ENCODE measurements around the gene PCSK2. TPM values are rescaled to one million over a fixed set of nuclear protein-coding genes. Genes with fewer than 3 reads are reported as not detected.
A peak's percentile ranks its signal among the peaks of the same experiment; 100 is the strongest.

Gene PCSK2
- total RNA-seq, 1 experiment from 2014 or later = not detected

- peak; percentile 68 to 77 for DNase-seq
- intact Hi-C loops (cut with micrococcal nuclease; ENCODE audit: unreplicated experiment) = no loop called here
- Mint-ChIP-seq H3K4me1 (ENCODE audit: low read depth, unreplicated experiment) (peaks cover 15% of the 10 kb centered on the region), H3K27ac (ENCODE audit: unreplicated experiment) (no peak overlapping the region), H3K4me3 (ENCODE audit: unreplicated experiment) (no peak overlapping the region), H3K36me3 (ENCODE audit: insufficient read depth, unreplicated experiment) (no peaks in the 10 kb centered on the region), H3K9me3 (ENCODE audit: unreplicated experiment) (no peaks in the 10 kb centered on the region), H3K27me3 (ENCODE audit: insufficient read depth, unreplicated experiment) (no peaks in the 10 kb centered on the region)
- no peak for TF ChIP-seq CTCF (IDR thresholded peaks at IDR 0.05; ENCODE audit: insufficient read depth in 1 of 2, low read depth in 1 of 2, low read length in 1 of 2, severe bottlenecking in 1 of 2, unreplicated experiment in 1 of 2)
- Histone ChIP-seq H3K36me3 (ENCODE audit: control insufficient read depth, insufficient read depth, low read length) (no peaks in the 10 kb centered on the region), H3K4me1 (peaks cover 9% of the 10 kb centered on the region), H3K9me3 (no peaks in the 10 kb centered on the region), H3K27me3 (replicated peaks; ENCODE audit: control insufficient read depth, insufficient read depth, low read length) (no peaks in the 10 kb centered on the region), H3K4me3 (ENCODE audit: low read depth, low read length) (no peak overlapping the region)
- ChIA-PET POLR2A (no interaction called here), CTCF (interaction anchor here (0.6 kb wide), 1 partner anchor 11 kb away, joined by 3 read pairs; no protein-coding TSS in a partner anchor)
- BruUV-seq (replicated peaks) = no TSS peak
Observed at GRCh38 chr20:17525650-17526049, 298.8 kb downstream of the PCSK2 start.

- H3K4me1 ChIP-seq = peaks cover 5% of the 10 kb centered on the region; the same call in 1 of the 2 replicates
- no peaks in the 10 kb centered on the region for H3K9me3 ChIP-seq
- H3K36me3 Mint-ChIP-seq (ENCODE audit: insufficient read depth, unreplicated experiment) = no peaks in the 10 kb centered on the region
- intact Hi-C loops (cut with micrococcal nuclease; ENCODE audit: unreplicated experiment) = no loop called here
- peaks cover 21% of the 10 kb centered on the region for H3K4me1 Mint-ChIP-seq (ENCODE audit: low read depth, unreplicated experiment)
- POLR2A ChIA-PET = interaction anchor here (1.0 kb wide), 1 partner anchor 40 kb away, joined by 5 read pairs; the partner anchor contains the start of gene DSTN
- H3K4me3 Mint-ChIP-seq (ENCODE audit: unreplicated experiment) = peak overlapping the region; percentile 88
- no TSS peak for BruUV-seq (replicated peaks)
- no peak for DNase-seq
- H3K27me3 Mint-ChIP-seq (ENCODE audit: insufficient read depth, unreplicated experiment) = no peaks in the 10 kb centered on the region
- no peaks in the 10 kb centered on the region for H3K9me3 Mint-ChIP-seq (ENCODE audit: unreplicated experiment)
- CTCF ChIA-PET = interaction anchor here (0.9 kb wide), 1 partner anchor 82 kb away, joined by 3 read pairs; no protein-coding TSS in a partner anchor
- no peak for TF ChIP-seq CTCF (IDR thresholded peaks at IDR 0.05; ENCODE audit: insufficient read depth in 1 of 2, low read depth in 1 of 2, low read length in 1 of 2, severe bottlenecking in 1 of 2, unreplicated experiment in 1 of 2)
- H3K36me3 ChIP-seq (ENCODE audit: control insufficient read depth, insufficient read depth, low read length) = no peaks in the 10 kb centered on the region
- no peaks in the 10 kb centered on the region for H3K27me3 ChIP-seq (replicated peaks; ENCODE audit: control insufficient read depth, insufficient read depth, low read length)
- no peak overlapping the region for H3K4me3 ChIP-seq (ENCODE audit: low read depth, low read length)
- H3K27ac Mint-ChIP-seq (ENCODE audit: unreplicated experiment) = no peak overlapping the region
Observed at GRCh38 chr20:17529586-17529985, 302.7 kb downstream of the PCSK2 start.

- Mint-ChIP-seq H3K9me3 (ENCODE audit: unreplicated experiment) (no peaks in the 10 kb centered on the region), H3K4me3 (ENCODE audit: unreplicated experiment) (peak overlapping the region; percentile 88), H3K27ac (ENCODE audit: unreplicated experiment) (peak overlapping the region; percentile 59), H3K36me3 (ENCODE audit: insufficient read depth, unreplicated experiment) (no peaks in the 10 kb centered on the region), H3K27me3 (ENCODE audit: insufficient read depth, unreplicated experiment) (no peaks in the 10 kb centered on the region), H3K4me1 (ENCODE audit: low read depth, unreplicated experiment) (peaks cover 21% of the 10 kb centered on the region)
- Histone ChIP-seq H3K4me3 (ENCODE audit: low read depth, low read length) (peak overlapping the region; percentile 81), H3K36me3 (ENCODE audit: control insufficient read depth, insufficient read depth, low read length) (no peaks in the 10 kb centered on the region), H3K4me1 (peaks cover 5% of the 10 kb centered on the region; the same call in 1 of the 2 replicates), H3K27me3 (replicated peaks; ENCODE audit: control insufficient read depth, insufficient read depth, low read length) (no peaks in the 10 kb centered on the region), H3K9me3 (no peaks in the 10 kb centered on the region)
- intact Hi-C loops (cut with micrococcal nuclease; ENCODE audit: unreplicated experiment) = loop anchor here (2.0 to 10.0 kb wide), 3 partner anchors 13 to 405 kb away; no protein-coding TSS in a partner anchor
- BruUV-seq (replicated peaks) = TSS peak; percentile 52
- CTCF ChIA-PET = interaction anchor here (0.9 kb wide), 1 partner anchor 81 kb away, joined by 3 read pairs; no protein-coding TSS in a partner anchor
- no peak for DNase-seq
- TF ChIP-seq CTCF (IDR thresholded peaks at IDR 0.05; ENCODE audit: insufficient read depth in 1 of 2, low read depth in 1 of 2, low read length in 1 of 2, severe bottlenecking in 1 of 2, unreplicated experiment in 1 of 2) = no peak
- POLR2A ChIA-PET = interaction anchor here (0.6 to 1.0 kb wide), 2 partner anchors 40 to 44 kb away, joined by 3 to 5 read pairs; partner anchors contain the start of gene DSTN
Observed at GRCh38 chr20:17530153-17530552, 303.3 kb downstream of the PCSK2 start.
